HG03060 (cell line): ENCODE results near the gene SULF2.

Experiments
- ATAC-seq: cut with Tn5 transposase; IDR thresholded peaks from one replicate; pipeline ENCODE4 v1.9.1; 2021; ENCODE audit warnings: low read depth, moderate number of reproducible peaks; ENCODE audit not compliant: unreplicated experiment

The SULF2 gene

GRCh38 chr20:47694021-47694818, 91.1 kb downstream of the SULF2 start:
- no peak for ATAC-seq

- no peak for ATAC-seq
Observed at GRCh38 chr20:47691625-47692024, 93.7 kb downstream of the SULF2 start.

- no peak for ATAC-seq
Observed at GRCh38 chr20:47689731-47690130, 95.5 kb downstream of the SULF2 start.

- no peak for ATAC-seq
Observed at GRCh38 chr20:47688385-47689381, 96.6 kb downstream of the SULF2 start.

GRCh38 chr20:47687095-47687987, 97.9 kb downstream of the SULF2 start:
- ATAC-seq = no peak

GRCh38 chr20:47686545-47686944, 98.7 kb downstream of the SULF2 start:
- ATAC-seq = no peak

GRCh38 chr20:47684306-47685080, 100.8 kb downstream of the SULF2 start:
- ATAC-seq = no peak

GRCh38 chr20:47682916-47683315, 102.4 kb downstream of the SULF2 start:
- ATAC-seq = no peak

- no peak for ATAC-seq
Observed at GRCh38 chr20:47682028-47682783, 103.1 kb downstream of the SULF2 start.

GRCh38 chr20:47680804-47681529, 104.3 kb downstream of the SULF2 start:
- ATAC-seq = no peak

GRCh38 chr20:47679462-47679861, 105.8 kb downstream of the SULF2 start:
- no peak for ATAC-seq

GRCh38 chr20:47678536-47678935, 106.7 kb downstream of the SULF2 start:
- ATAC-seq = no peak

GRCh38 chr20:47677635-47678453, 107.4 kb downstream of the SULF2 start:
- ATAC-seq = no peak

- ATAC-seq = no peak
Observed at GRCh38 chr20:47676912-47677634, 108.2 kb downstream of the SULF2 start.

GRCh38 chr20:47676219-47676721, 109.0 kb downstream of the SULF2 start:
- ATAC-seq = no peak
